ENCODE data around the gene PGA5. TPM values are rescaled to one million over a fixed set of nuclear protein-coding genes. Genes with fewer than 3 reads are reported as not detected.

The PGA5 gene
- total RNA-seq, 4 donors from 2014 or later: 0.55 to 15.0 TPM; not detected in 2

DNA sequence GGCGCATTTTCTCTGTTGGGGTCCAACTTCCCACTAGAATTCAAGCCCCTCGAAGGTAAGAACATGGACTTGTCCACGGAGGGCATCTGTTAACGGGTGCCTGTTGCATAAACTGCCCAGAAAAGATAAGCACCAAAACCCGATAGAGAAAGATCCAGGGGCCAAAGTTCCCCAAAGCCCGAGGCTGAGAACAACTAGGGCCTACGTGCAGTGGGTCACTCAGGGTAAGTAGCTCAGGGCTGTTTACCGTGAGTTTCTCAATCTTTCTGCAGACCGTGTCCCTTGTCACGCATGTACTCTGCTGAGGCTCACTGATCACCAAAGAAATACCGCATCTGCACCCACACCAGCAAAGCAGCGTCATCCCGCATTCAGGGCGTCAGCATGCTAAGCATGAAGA is 24.4 kb downstream of the PGA5 start:
- H3K27me3 ChIP-seq: no peaks in the 10 kb centered on the region
- H3K27ac ChIP-seq: no peak overlapping the region
- H3K36me3 ChIP-seq: no peaks in the 10 kb centered on the region
- no peak for DNase-seq
- TF ChIP-seq POLR2AphosphoS5 (IDR thresholded peaks at IDR 0.05): no peak
- TF ChIP-seq POLR2A (IDR thresholded peaks at IDR 0.05): no peak
- no peak for TF ChIP-seq EP300 (IDR thresholded peaks at IDR 0.05; ENCODE audit: low read depth)
- TF ChIP-seq, protein P1, sequence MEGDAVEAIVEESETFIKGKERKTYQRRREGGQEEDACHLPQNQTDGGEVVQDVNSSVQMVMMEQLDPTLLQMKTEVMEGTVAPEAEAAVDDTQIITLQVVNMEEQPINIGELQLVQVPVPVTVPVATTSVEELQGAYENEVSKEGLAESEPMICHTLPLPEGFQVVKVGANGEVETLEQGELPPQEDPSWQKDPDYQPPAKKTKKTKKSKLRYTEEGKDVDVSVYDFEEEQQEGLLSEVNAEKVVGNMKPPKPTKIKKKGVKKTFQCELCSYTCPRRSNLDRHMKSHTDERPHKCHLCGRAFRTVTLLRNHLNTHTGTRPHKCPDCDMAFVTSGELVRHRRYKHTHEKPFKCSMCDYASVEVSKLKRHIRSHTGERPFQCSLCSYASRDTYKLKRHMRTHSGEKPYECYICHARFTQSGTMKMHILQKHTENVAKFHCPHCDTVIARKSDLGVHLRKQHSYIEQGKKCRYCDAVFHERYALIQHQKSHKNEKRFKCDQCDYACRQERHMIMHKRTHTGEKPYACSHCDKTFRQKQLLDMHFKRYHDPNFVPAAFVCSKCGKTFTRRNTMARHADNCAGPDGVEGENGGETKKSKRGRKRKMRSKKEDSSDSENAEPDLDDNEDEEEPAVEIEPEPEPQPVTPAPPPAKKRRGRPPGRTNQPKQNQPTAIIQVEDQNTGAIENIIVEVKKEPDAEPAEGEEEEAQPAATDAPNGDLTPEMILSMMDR (IDR thresholded peaks at IDR 0.05): no peak
- in situ Hi-C loops (cut with MboI; ENCODE audit: low pct_ligation_motif_present in 1 of 4, low pct_unique_long_range_greater_than_20kb in 1 of 4, low sequenced_read_pairs in 3 of 4) (loop anchor here in 1 of 4 donors (25.0 kb wide), 1 partner anchor 122 kb away; the partner anchor contains the start of gene TMEM216), intact Hi-C loops (cut with DNase I; ENCODE audit: low total_unique reads) (no loop called here)
- no peak overlapping the region for H3K4me3 ChIP-seq
- H3K9me3 ChIP-seq: no peaks in the 10 kb centered on the region
- 91% methylated on average over 14 of the region's 14 CpGs; no CpG with 5 or more reads in 1 of the 2 donors for WGBS, 2 donors (ENCODE audit: low coverage in 1 of 2)
- H3K4me1 ChIP-seq: no peaks in the 10 kb centered on the region

DNA sequence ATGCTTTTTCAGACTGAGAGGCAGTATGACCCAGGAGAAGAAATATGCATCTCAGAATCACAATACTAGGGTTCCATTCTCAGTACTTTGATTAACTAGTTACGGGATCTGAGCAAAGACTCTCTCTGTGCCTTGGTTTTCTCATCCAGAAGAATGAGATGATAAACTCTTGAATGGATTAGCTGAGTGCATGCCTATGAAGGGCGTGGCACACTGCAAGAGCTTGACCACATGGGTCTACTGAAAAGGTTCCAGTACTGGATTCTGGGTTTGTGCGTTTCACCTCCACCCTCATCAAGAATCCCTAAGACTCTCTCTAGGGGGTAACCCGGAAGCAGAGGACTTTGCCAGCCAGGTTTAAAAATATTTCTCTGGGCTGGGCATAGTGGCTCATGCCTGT is 25.6 kb downstream of the PGA5 start:
- Histone ChIP-seq H3K27me3 (no peaks in the 10 kb centered on the region), H3K4me1 (no peaks in the 10 kb centered on the region), H3K9me3 (no peaks in the 10 kb centered on the region), H3K27ac (no peak overlapping the region), H3K36me3 (no peaks in the 10 kb centered on the region), H3K4me3 (no peak overlapping the region)
- 76 to 77% methylated on average over 3 to 4 of the region's 4 CpGs for WGBS, 2 donors (ENCODE audit: low coverage in 1 of 2)
- TF ChIP-seq EP300 (IDR thresholded peaks at IDR 0.05; ENCODE audit: low read depth) (no peak), POLR2A (IDR thresholded peaks at IDR 0.05) (no peak), POLR2AphosphoS5 (IDR thresholded peaks at IDR 0.05) (no peak)
- TF ChIP-seq, protein P1 (IDR thresholded peaks at IDR 0.05): no peak
- intact Hi-C loops (cut with DNase I; ENCODE audit: low total_unique reads) (no loop called here), in situ Hi-C loops (cut with MboI; ENCODE audit: low pct_ligation_motif_present in 1 of 4, low pct_unique_long_range_greater_than_20kb in 1 of 4, low sequenced_read_pairs in 3 of 4) (loop anchor here in 1 of 4 donors (25.0 kb wide), 1 partner anchor 121 kb away; the partner anchor contains the start of gene TMEM216)
- no peak for DNase-seq

DNA sequence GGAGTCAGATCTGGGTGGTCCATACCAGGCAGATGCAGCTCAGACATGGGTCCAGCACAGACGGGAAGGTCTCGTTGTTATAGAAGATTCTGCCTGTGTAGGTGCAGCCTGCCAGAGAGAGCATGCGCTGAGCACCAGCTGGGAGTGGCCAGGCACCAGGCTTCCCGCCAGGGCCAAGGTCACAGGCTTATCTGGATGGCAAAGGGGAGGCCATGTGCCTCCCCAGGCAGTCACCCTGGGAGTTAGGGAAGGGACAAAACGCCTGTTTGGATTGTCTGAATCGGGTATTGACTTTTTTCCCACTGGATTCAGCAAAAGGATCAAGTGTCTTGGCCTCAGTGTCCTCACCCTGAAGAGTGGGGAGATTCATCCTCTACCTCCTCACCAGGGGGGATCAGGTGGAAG is 26.5 kb downstream of the PGA5 start:
- WGBS, 2 donors (ENCODE audit: low coverage in 1 of 2): 62% methylated on average over 6 of the region's 6 CpGs; no CpG with 5 or more reads in 1 of the 2 donors
- in situ Hi-C loops (cut with MboI; ENCODE audit: low pct_ligation_motif_present in 1 of 4, low pct_unique_long_range_greater_than_20kb in 1 of 4, low sequenced_read_pairs in 3 of 4): loop anchor here in 1 of 4 donors (25.0 kb wide), 1 partner anchor 120 kb away; the partner anchor contains the start of gene TMEM216
- Histone ChIP-seq H3K36me3 (no peaks in the 10 kb centered on the region), H3K27me3 (no peaks in the 10 kb centered on the region), H3K27ac (no peak overlapping the region), H3K4me1 (no peaks in the 10 kb centered on the region), H3K9me3 (no peaks in the 10 kb centered on the region), H3K4me3 (no peak overlapping the region)
- no peak for TF ChIP-seq EP300 (IDR thresholded peaks at IDR 0.05; ENCODE audit: low read depth)
- TF ChIP-seq, protein P1 (IDR thresholded peaks at IDR 0.05): no peak
- no peak for TF ChIP-seq POLR2AphosphoS5 (IDR thresholded peaks at IDR 0.05)
- TF ChIP-seq POLR2A (IDR thresholded peaks at IDR 0.05): no peak
- peak; percentile 19 for DNase-seq
- intact Hi-C loops (cut with DNase I; ENCODE audit: low total_unique reads): no loop called here

DNA sequence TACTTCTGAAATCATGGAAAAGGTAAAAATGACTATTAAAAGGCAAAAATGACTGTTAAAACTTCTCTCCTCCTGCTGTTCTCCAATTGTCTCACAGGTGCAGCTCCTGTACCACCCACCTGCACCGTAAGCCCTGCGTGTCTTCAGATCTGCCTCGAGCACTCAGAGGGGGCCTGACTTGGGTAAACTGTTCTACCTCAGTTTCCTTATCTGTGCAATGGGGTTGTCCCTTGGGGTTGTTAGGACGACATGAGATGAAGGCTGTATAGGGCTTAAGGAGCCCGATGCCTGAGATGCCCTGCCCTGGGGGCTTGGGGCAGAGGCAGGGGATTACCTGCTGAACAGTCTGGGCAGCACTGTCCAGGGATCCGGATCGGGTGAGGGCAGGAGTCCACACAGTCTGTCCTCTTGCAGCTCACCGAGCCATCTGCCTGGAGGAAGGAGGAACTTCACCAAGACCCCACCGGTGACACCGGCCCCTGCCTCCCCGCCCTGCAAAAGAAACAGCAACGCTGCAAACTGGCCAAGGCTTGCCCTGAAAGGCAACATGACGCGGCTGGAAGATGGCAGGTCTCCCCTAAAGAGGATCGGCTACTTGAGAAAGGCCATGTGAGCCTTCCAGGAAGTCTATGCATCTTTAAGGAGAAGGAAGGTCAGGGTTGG is 27.7 kb downstream of the PGA5 start:
- Histone ChIP-seq H3K36me3 (no peaks in the 10 kb centered on the region), H3K27ac (no peak overlapping the region), H3K4me1 (no peaks in the 10 kb centered on the region), H3K4me3 (no peak overlapping the region), H3K27me3 (no peaks in the 10 kb centered on the region), H3K9me3 (no peaks in the 10 kb centered on the region)
- DNase-seq: no peak
- intact Hi-C loops (cut with DNase I; ENCODE audit: low total_unique reads): no loop called here
- in situ Hi-C loops (cut with MboI; ENCODE audit: low pct_ligation_motif_present in 1 of 4, low pct_unique_long_range_greater_than_20kb in 1 of 4, low sequenced_read_pairs in 3 of 4): loop anchor here in 1 of 4 donors (25.0 kb wide), 1 partner anchor 119 kb away; the partner anchor contains the start of gene TMEM216
- 89% methylated on average over 15 of the region's 15 CpGs; no CpG with 5 or more reads in 1 of the 2 donors for WGBS, 2 donors (ENCODE audit: low coverage in 1 of 2)
- no peak for TF ChIP-seq POLR2AphosphoS5 (IDR thresholded peaks at IDR 0.05)
- no peak for TF ChIP-seq POLR2A (IDR thresholded peaks at IDR 0.05)
- no peak for TF ChIP-seq EP300 (IDR thresholded peaks at IDR 0.05; ENCODE audit: low read depth)
- TF ChIP-seq, protein P1 (IDR thresholded peaks at IDR 0.05): no peak
